ENCODE data around the gene ASTN1.

GRCh38 chr1:176811511-176812288, 352.8 kb downstream of the ASTN1 start:
- TF ChIP-seq CTCF (IDR thresholded peaks at IDR 0.05; ENCODE audit: insufficient read depth, low read length) (no peak), REST (IDR thresholded peaks at IDR 0.05; ENCODE audit: insufficient replicate concordance, low read depth) (no peak), POLR2AphosphoS5 (IDR thresholded peaks at IDR 0.05; ENCODE audit: low read depth) (no peak), GABPA (IDR thresholded peaks at IDR 0.05; ENCODE audit: low read depth) (no peak)

All from HL-60 (cell line).